HCT116 (cell line): Measurements from ENCODE around the gene HELZ2. TPM values are rescaled to one million over a fixed set of nuclear protein-coding genes. Genes with fewer than 3 reads are reported as not detected.

ENCODE experiments used
- ATAC-seq: fragments of 200-7000 bp; cut with Tn5 transposase; 2 replicates; pipeline ENCODE4 v1.9.1; 2020; ENCODE audit warnings: mild to moderate bottlenecking, moderate library complexity
- BruUV-seq: library from RNA; stranded (reverse); fragments of 400-500 nt; replicated peaks from 2 replicates; lab custom pipeline; 2021; lab: Mats Ljungman, UMichigan
- CTCF ChIA-PET: fragments of 300-600 bp; sonication (Branson Sonifier 250); formaldehyde crosslinking; loops from one replicate; lab custom pipeline; 2021; ENCODE audit warnings: antibody characterized with exemption; lab: Charles Lee
- POLR2A ChIA-PET: fragments of 300-600, 350-600 bp; sonication (Branson Sonifier 250); formaldehyde crosslinking; loops from one replicate; lab custom pipeline; 2021; ENCODE audit warnings: antibody characterized with exemption; lab: Charles Lee
- RAD21 ChIA-PET, 2 experiments: fragments of 300-600 bp; sonication (Branson Sonifier 250); formaldehyde crosslinking; loops; one replicate each; lab custom pipeline; 2023; ENCODE audit warnings: low total read pairs in 2 of 2; ENCODE audit not compliant: uncharacterized antibody in 2 of 2, unreplicated experiment in 2 of 2, low non-redundant PET in 1 of 2; lab: Charles Lee
- DNase-seq: peaks from one replicate; pipeline ENCODE4 v3.0.0-alpha.2; 2010; ENCODE audit warnings: low read depth, low spot score
- H2AFZ ChIP-seq: fragments of 200-600 bp; shearing (Covaris generic), sonication (generic); 2 replicates; pipeline ENCODE4 v1.6.1; 2017; ENCODE audit warnings: low read depth, mixed run types, mixed read lengths, antibody characterized with exemption, low read length; ENCODE audit not compliant: poor library complexity, severe bottlenecking
- H3K27ac ChIP-seq: 2 replicates; pipeline ENCODE4 v1.5.1; 2012; ENCODE audit warnings: low read depth, low read length
- H3K27me3 ChIP-seq: fragments of 200-600 bp; sonication (generic); 2 replicates; pipeline ENCODE4 v1.6.1; 2016; ENCODE audit warnings: mixed run types, low read length, mixed read lengths; ENCODE audit not compliant: insufficient read depth
- H3K36me3 ChIP-seq, 2 experiments: fragments of 200-500 bp in 1 of 2; fragments of 200-600 bp in 1 of 2; sonication (Bioruptor generic) in 1 of 2; sonication (generic) in 1 of 2; 2 replicates each; pipeline versions ENCODE4 v1.5.1 to v1.6.1; 2014 to 2016; ENCODE audit warnings: low read length in 2 of 2, inconsistent platforms in 1 of 2, mixed read lengths in 1 of 2, mixed run types in 1 of 2; ENCODE audit not compliant: insufficient read depth in 2 of 2, control insufficient read depth in 1 of 2
- H3K4me1 ChIP-seq, 2 experiments: fragments of 200-600 bp in 1 of 2; sonication (generic) in 1 of 2; 2 replicates each; pipeline versions ENCODE4 v1.5.1 to v1.6.1; 2012 to 2017; ENCODE audit warnings: low read length in 2 of 2, inconsistent platforms in 1 of 2, mild to moderate bottlenecking in 1 of 2, mixed read lengths in 1 of 2, mixed run types in 1 of 2, moderate library complexity in 1 of 2; ENCODE audit not compliant: insufficient read depth in 2 of 2, control insufficient read depth in 1 of 2
- H3K4me2 ChIP-seq: fragments of 200-600 bp; sonication (generic); 2 replicates; pipeline ENCODE4 v1.6.1; 2017; ENCODE audit warnings: mixed run types, low read length, mixed read lengths
- H3K4me3 ChIP-seq, 2 experiments: fragments of 200-600 bp in 1 of 2; sonication (generic) in 1 of 2; replicated peaks in 1 of 2; 2 replicates each; pipeline ENCODE4 v1.5.1; 2011 to 2016; ENCODE audit warnings: low read length in 2 of 2, control low read depth in 1 of 2, low read depth in 1 of 2, mild to moderate bottlenecking in 1 of 2, mixed read lengths in 1 of 2, mixed run types in 1 of 2
- H3K79me2 ChIP-seq: fragments of 200-600 bp; sonication (generic); 2 replicates; pipeline ENCODE4 v1.6.1; 2017; ENCODE audit warnings: mild to moderate bottlenecking, mixed run types, low read length, moderate library complexity, mixed read lengths; ENCODE audit not compliant: insufficient read depth
- H3K9ac ChIP-seq: fragments of 200-600 bp; sonication (generic); 2 replicates; pipeline ENCODE4 v1.6.1; 2016; ENCODE audit warnings: low read length, mixed read lengths
- H3K9me2 ChIP-seq: fragments of 200-600 bp; sonication (generic), shearing (Covaris generic); 2 replicates; pipeline ENCODE4 v1.6.1; 2017; ENCODE audit warnings: mixed run types, mild to moderate bottlenecking, moderate library complexity; ENCODE audit not compliant: insufficient read depth
- H3K9me3 ChIP-seq, 2 experiments: fragments of 200-500 bp in 1 of 2; fragments of 200-600 bp in 1 of 2; sonication (Bioruptor generic) in 1 of 2; sonication (generic) in 1 of 2; 2 replicates each; pipeline ENCODE4 v1.6.1; 2014 to 2017; ENCODE audit warnings: low read length in 2 of 2, mixed read lengths in 2 of 2, inconsistent platforms in 1 of 2, low read depth in 1 of 2, mild to moderate bottlenecking in 1 of 2, mixed run types in 1 of 2, moderate library complexity in 1 of 2; ENCODE audit not compliant: control insufficient read depth in 1 of 2, insufficient read depth in 1 of 2
- H4K20me1 ChIP-seq: fragments of 200-600 bp; sonication (generic), shearing (Covaris generic); 2 replicates; pipeline ENCODE4 v1.6.1; 2017; ENCODE audit warnings: mixed run types, mild to moderate bottlenecking, moderate library complexity; ENCODE audit not compliant: insufficient read depth
- ATF3 ChIP-seq: IDR thresholded peaks from 2 replicates; pipeline ENCODE4 v1.6.1; 2012
- CTCF ChIP-seq, 3 experiments: fragments of 200-600 bp in 1 of 3; sonication (generic) in 1 of 3; IDR thresholded peaks in 2 of 3; conservative IDR thresholded peaks in 1 of 3; 2 replicates each; pipeline ENCODE4 v1.5.1; 2012 to 2017; ENCODE audit warnings: low read depth in 2 of 3, low read length in 2 of 3, antibody characterized with exemption in 1 of 3, borderline replicate concordance in 1 of 3, control low read depth in 1 of 3, mild to moderate bottlenecking in 1 of 3, mixed read lengths in 1 of 3, mixed run types in 1 of 3, moderate library complexity in 1 of 3; ENCODE audit not compliant: insufficient read depth in 1 of 3
- EGR1 ChIP-seq: IDR thresholded peaks from 2 replicates; pipeline ENCODE4 v1.6.1; 2012; ENCODE audit warnings: low read depth
- EZH2 ChIP-seq: fragments of 200-600 bp; sonication (generic); IDR thresholded peaks from 2 replicates; pipeline ENCODE4 v1.6.1; 2017; ENCODE audit warnings: antibody characterized with exemption, mixed run types
- JUND ChIP-seq: IDR thresholded peaks from 2 replicates; pipeline ENCODE4 v1.6.1; 2012
- MAX ChIP-seq: IDR thresholded peaks from 2 replicates; pipeline ENCODE4 v1.6.1; 2012
- POLR2AphosphoS5 ChIP-seq: IDR thresholded peaks from 2 replicates; pipeline ENCODE4 v1.6.1; 2011; ENCODE audit warnings: mild to moderate bottlenecking, low read depth, low read length, moderate library complexity
- RAD21 ChIP-seq: IDR thresholded peaks from 2 replicates; pipeline ENCODE4 v1.6.1; 2012; ENCODE audit warnings: low read depth, mild to moderate bottlenecking
- SIN3A ChIP-seq: IDR thresholded peaks from 2 replicates; pipeline ENCODE4 v1.6.1; 2012; ENCODE audit warnings: low read depth
- SP1 ChIP-seq: IDR thresholded peaks from 2 replicates; pipeline ENCODE4 v1.6.1; 2012; ENCODE audit warnings: low read depth
- SRF ChIP-seq: IDR thresholded peaks from 2 replicates; pipeline ENCODE4 v1.6.1; 2012; ENCODE audit warnings: low read depth
- TCF7L2 ChIP-seq: IDR thresholded peaks from 2 replicates; pipeline ENCODE4 v1.7.0; 2011; ENCODE audit warnings: borderline replicate concordance, inconsistent platforms; ENCODE audit not compliant: insufficient read depth, insufficient read length; ENCODE audit errors: extremely low read depth
- YY1 ChIP-seq: IDR thresholded peaks from 2 replicates; pipeline ENCODE4 v1.6.1; 2011; ENCODE audit warnings: low read length, low read depth, moderate library complexity, mild to moderate bottlenecking; ENCODE audit not compliant: insufficient replicate concordance; ENCODE audit errors: extremely low read depth
- ZBTB33 ChIP-seq: IDR thresholded peaks from 2 replicates; pipeline ENCODE4 v1.6.1; 2011; ENCODE audit warnings: mild to moderate bottlenecking, low read length, moderate library complexity; ENCODE audit not compliant: insufficient replicate concordance; ENCODE audit errors: extremely low read depth
- ZFX ChIP-seq: fragments of 450-650 bp; IDR thresholded peaks from 2 replicates; pipeline ENCODE4 v1.6.1; 2017
- ZNF274 ChIP-seq: fragments of 200-500 bp; sonication (Bioruptor generic); IDR thresholded peaks from 2 replicates; pipeline ENCODE4 v1.6.1; 2014; ENCODE audit warnings: mild to moderate bottlenecking, low read depth, low read length, inconsistent platforms
- intact Hi-C: fragments of 100-400 bp; cut with micrococcal nuclease; formaldehyde crosslinking; loops from 2 replicates; pipeline ENCODE4 v1.10.0; 2022
- total RNA-seq: library from RNA; stranded (reverse); gene quantifications from one replicate; pipeline ENCODE4 v1.2.1, GENCODE V29; 2021; ENCODE audit not compliant: unreplicated experiment

Gene HELZ2
- total RNA-seq, 1 experiment from 2014 or later, result 44.0 TPM

- H3K9ac ChIP-seq, result no peak overlapping the region
- H3K4me1 ChIP-seq, result peaks cover 0 to 7% of the 10 kb centered on the region in 2 experiments; a peak in 2 of 4 replicates
- H3K79me2 ChIP-seq, result no peaks in the 10 kb centered on the region
- H3K27me3 ChIP-seq, result no peaks in the 10 kb centered on the region
- H3K36me3 ChIP-seq, result no peaks in the 10 kb centered on the region
- no peak overlapping the region for H3K27ac ChIP-seq
- H2AFZ ChIP-seq, result no peak overlapping the region
- TF ChIP-seq POLR2AphosphoS5, result no peak
- no peak for TF ChIP-seq EGR1
- no peak for TF ChIP-seq MAX
- TF ChIP-seq ZFX, result no peak
- no peaks in the 10 kb centered on the region for H3K9me2 ChIP-seq
- ChIA-PET RAD21 (no interaction called here), POLR2A (no interaction called here), CTCF (no interaction called here)
- no peaks in the 10 kb centered on the region for H3K9me3 ChIP-seq
- ATAC-seq (no peak), DNase-seq (no peak)
- H3K4me2 ChIP-seq, result no peak overlapping the region
- no peak overlapping the region for H3K4me3 ChIP-seq
- intact Hi-C loops, result no loop called here
- no peaks in the 10 kb centered on the region for H4K20me1 ChIP-seq
- BruUV-seq, result no TSS peak
These were observed 15.5 kb upstream of the HELZ2 start for GRCh38 chr20:63589261-63590217.

GRCh38 chr20:63588641-63589041 lies 14.6 kb upstream of the HELZ2 start:
- RAD21 ChIA-PET, result no interaction called here
- no peak overlapping the region for H2AFZ ChIP-seq
- BruUV-seq, result no TSS peak
- no peak overlapping the region for H3K27ac ChIP-seq
- TF ChIP-seq SP1, result no peak
- TF ChIP-seq SRF, result no peak
- TF ChIP-seq YY1, result no peak
- no peak for TF ChIP-seq POLR2AphosphoS5
- no peak for TF ChIP-seq TCF7L2
- TF ChIP-seq RAD21, result no peak
- no peak for TF ChIP-seq JUND
- TF ChIP-seq CTCF (IDR thresholded peaks at IDR 0.05 in 2 of 3, conservative IDR thresholded peaks at IDR 0.05 in 1 of 3; ENCODE audit: borderline replicate concordance in 1 of 3, insufficient read depth in 1 of 3, low read depth in 2 of 3, low read length in 2 of 3), result no peak
- TF ChIP-seq ZNF274, result no peak
- TF ChIP-seq ATF3, result no peak
- TF ChIP-seq ZBTB33, result no peak
- no peak for TF ChIP-seq SIN3A
- no peak for TF ChIP-seq EZH2
- TF ChIP-seq, all 23 proteins: peak for 0
- no peaks in the 10 kb centered on the region for H3K9me2 ChIP-seq
- DNase-seq (no peak), ATAC-seq (no peak)
- H3K36me3 ChIP-seq, result no peaks in the 10 kb centered on the region
- no peak overlapping the region for H3K4me2 ChIP-seq
- intact Hi-C loops, result no loop called here
- no peaks in the 10 kb centered on the region for H3K27me3 ChIP-seq
- no peaks in the 10 kb centered on the region for H4K20me1 ChIP-seq
- no peak overlapping the region for H3K9ac ChIP-seq
- H3K4me1 ChIP-seq, result no peaks in the 10 kb centered on the region
- no peaks in the 10 kb centered on the region for H3K9me3 ChIP-seq
- ChIA-PET CTCF (no interaction called here), POLR2A (no interaction called here)
- H3K79me2 ChIP-seq, result no peaks in the 10 kb centered on the region
- H3K4me3 ChIP-seq, result no peak overlapping the region
